Tibial nerve (tissue), 3 donors: Measurements from ENCODE around the gene CRIP2.

Source experiments
- POLR2A ChIP-seq, 2 donors: fragments of 450-650 bp; IDR thresholded peaks; one replicate each; pipeline ENCODE4 v1.6.1; 2017; ENCODE audit warnings: antibody characterized with exemption in 2 of 2, mild to moderate bottlenecking in 2 of 2, moderate library complexity in 2 of 2
- TF ChIP-seq, protein P1 (sequence below), 5 experiments: fragments of 200-600 bp in 3 of 5; fragments of 450-650 bp in 2 of 5; sonication (generic) in 3 of 5; IDR thresholded peaks; one replicate each; pipeline ENCODE4 v1.5.1; 2016 to 2019; ENCODE audit warnings: antibody characterized with exemption in 5 of 5, mild to moderate bottlenecking in 3 of 5, moderate library complexity in 2 of 5

- TF ChIP-seq POLR2A (IDR thresholded peaks at IDR 0.05): no peak
- TF ChIP-seq, protein P1, sequence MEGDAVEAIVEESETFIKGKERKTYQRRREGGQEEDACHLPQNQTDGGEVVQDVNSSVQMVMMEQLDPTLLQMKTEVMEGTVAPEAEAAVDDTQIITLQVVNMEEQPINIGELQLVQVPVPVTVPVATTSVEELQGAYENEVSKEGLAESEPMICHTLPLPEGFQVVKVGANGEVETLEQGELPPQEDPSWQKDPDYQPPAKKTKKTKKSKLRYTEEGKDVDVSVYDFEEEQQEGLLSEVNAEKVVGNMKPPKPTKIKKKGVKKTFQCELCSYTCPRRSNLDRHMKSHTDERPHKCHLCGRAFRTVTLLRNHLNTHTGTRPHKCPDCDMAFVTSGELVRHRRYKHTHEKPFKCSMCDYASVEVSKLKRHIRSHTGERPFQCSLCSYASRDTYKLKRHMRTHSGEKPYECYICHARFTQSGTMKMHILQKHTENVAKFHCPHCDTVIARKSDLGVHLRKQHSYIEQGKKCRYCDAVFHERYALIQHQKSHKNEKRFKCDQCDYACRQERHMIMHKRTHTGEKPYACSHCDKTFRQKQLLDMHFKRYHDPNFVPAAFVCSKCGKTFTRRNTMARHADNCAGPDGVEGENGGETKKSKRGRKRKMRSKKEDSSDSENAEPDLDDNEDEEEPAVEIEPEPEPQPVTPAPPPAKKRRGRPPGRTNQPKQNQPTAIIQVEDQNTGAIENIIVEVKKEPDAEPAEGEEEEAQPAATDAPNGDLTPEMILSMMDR (IDR thresholded peaks at IDR 0.05): no peak
Observed at GRCh38 chr14:105500726-105501101, 26.1 kb downstream of the CRIP2 start.
